ENCODE measurements around the gene NDUFA5.

DNA sequence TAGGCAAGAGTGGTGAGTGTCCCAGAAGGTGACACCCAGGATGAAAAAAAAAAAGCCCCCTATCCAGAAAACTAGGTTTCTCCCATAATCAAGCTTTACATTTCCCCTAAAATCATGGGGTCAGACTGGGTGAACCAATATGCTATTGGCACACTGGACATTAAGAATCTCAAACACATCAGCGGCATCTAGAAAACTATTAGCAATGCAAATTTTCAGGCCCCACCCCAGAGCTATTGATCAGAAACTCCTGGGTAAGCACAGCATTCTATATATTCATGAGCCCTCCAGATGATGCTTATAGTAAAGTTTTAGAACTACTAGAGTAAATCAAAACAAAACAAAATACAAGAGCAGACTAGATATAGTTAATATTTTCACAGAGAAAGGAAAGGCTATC, 59.6 kb downstream of the NDUFA5 start:
- TF ChIP-seq, protein P1, sequence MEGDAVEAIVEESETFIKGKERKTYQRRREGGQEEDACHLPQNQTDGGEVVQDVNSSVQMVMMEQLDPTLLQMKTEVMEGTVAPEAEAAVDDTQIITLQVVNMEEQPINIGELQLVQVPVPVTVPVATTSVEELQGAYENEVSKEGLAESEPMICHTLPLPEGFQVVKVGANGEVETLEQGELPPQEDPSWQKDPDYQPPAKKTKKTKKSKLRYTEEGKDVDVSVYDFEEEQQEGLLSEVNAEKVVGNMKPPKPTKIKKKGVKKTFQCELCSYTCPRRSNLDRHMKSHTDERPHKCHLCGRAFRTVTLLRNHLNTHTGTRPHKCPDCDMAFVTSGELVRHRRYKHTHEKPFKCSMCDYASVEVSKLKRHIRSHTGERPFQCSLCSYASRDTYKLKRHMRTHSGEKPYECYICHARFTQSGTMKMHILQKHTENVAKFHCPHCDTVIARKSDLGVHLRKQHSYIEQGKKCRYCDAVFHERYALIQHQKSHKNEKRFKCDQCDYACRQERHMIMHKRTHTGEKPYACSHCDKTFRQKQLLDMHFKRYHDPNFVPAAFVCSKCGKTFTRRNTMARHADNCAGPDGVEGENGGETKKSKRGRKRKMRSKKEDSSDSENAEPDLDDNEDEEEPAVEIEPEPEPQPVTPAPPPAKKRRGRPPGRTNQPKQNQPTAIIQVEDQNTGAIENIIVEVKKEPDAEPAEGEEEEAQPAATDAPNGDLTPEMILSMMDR (IDR thresholded peaks at IDR 0.05) = no peak
- no peak for TF ChIP-seq POLR2A (IDR thresholded peaks at IDR 0.05)

Data from testis (tissue), 2 donors.